HepG2 (cell line): ENCODE results near the gene BABAM1. TPM values are rescaled to one million over a fixed set of nuclear protein-coding genes. Genes with fewer than 3 reads are reported as not detected.

ENCODE experiments used
- ATF5 ChIP-seq: sonication (generic); formaldehyde crosslinking; IDR thresholded peaks from 2 replicates; pipeline ENCODE4 v1.4.0; 2020; ENCODE audit warnings: mild to moderate bottlenecking, low read depth, missing genetic modification reagents
- BORCS8-MEF2B ChIP-seq: sonication (generic); formaldehyde crosslinking; IDR thresholded peaks from 2 replicates; pipeline ENCODE4 v1.8.0; 2022; ENCODE audit warnings: mild to moderate bottlenecking, missing genetic modification reagents
- ETV5 ChIP-seq: IDR thresholded peaks from 2 replicates; pipeline ENCODE4 v1.6.1; 2018; ENCODE audit warnings: missing biosample characterization, missing genetic modification reagents, inconsistent platforms, borderline replicate concordance
- FUBP1 ChIP-seq: sonication (generic); formaldehyde crosslinking; IDR thresholded peaks from 2 replicates; pipeline ENCODE4 v1.5.1; 2020; ENCODE audit warnings: missing genetic modification reagents, mild to moderate bottlenecking, borderline replicate concordance
- HDAC6 ChIP-seq: fragments of 200-600 bp; sonication (generic); IDR thresholded peaks from 2 replicates; pipeline ENCODE4 v1.7.0; 2017; ENCODE audit warnings: mild to moderate bottlenecking, antibody characterized with exemption, low read length, low read depth
- HOXD1 ChIP-seq: sonication (generic); formaldehyde crosslinking; IDR thresholded peaks from 2 replicates; pipeline ENCODE4 v1.5.0; 2020; ENCODE audit warnings: missing genetic modification reagents
- MLX ChIP-seq: IDR thresholded peaks from 2 replicates; pipeline ENCODE4 v1.6.1; 2016
- NCOA2 ChIP-seq: sonication (generic); formaldehyde crosslinking; IDR thresholded peaks from 2 replicates; pipeline ENCODE4 v1.8.0; 2022; ENCODE audit warnings: inconsistent platforms
- NFAT5 ChIP-seq: sonication (generic); formaldehyde crosslinking; IDR thresholded peaks from 2 replicates; pipeline ENCODE4 v1.4.0; 2020; ENCODE audit warnings: missing genetic modification reagents
- SRSF4 ChIP-seq: fragments of 200-400 bp; formaldehyde crosslinking; IDR thresholded peaks from one replicate; pipeline ENCODE4 v1.6.1; 2018; ENCODE audit warnings: mild to moderate bottlenecking, low read depth, low read length, moderate library complexity; ENCODE audit not compliant: poor library complexity, severe bottlenecking
- ZBTB46 ChIP-seq: sonication (generic); formaldehyde crosslinking; IDR thresholded peaks from 2 replicates; pipeline ENCODE4 v1.4.0; 2020; ENCODE audit warnings: mild to moderate bottlenecking, missing genetic modification reagents, borderline replicate concordance
- ZKSCAN8 ChIP-seq: IDR thresholded peaks from 2 replicates; pipeline ENCODE4 v1.6.1; 2016; ENCODE audit warnings: borderline replicate concordance, missing genetic modification reagents, missing compliant biosample characterization
- ZNF382 ChIP-seq: sonication (generic); formaldehyde crosslinking; IDR thresholded peaks from 2 replicates; pipeline ENCODE4 v1.5.0; 2020; ENCODE audit warnings: missing genetic modification reagents, mild to moderate bottlenecking, borderline replicate concordance
- ZNF530 ChIP-seq: sonication (generic); formaldehyde crosslinking; IDR thresholded peaks from 2 replicates; pipeline ENCODE4 v1.5.0; 2020; ENCODE audit warnings: low read depth, mild to moderate bottlenecking, missing genetic modification reagents
- ZNF549 ChIP-seq: sonication (generic); formaldehyde crosslinking; IDR thresholded peaks from 2 replicates; pipeline ENCODE4 v1.5.0; 2020; ENCODE audit warnings: missing genetic modification reagents
- ZNF746 ChIP-seq: sonication (generic); formaldehyde crosslinking; IDR thresholded peaks from 2 replicates; pipeline ENCODE4 v1.8.0; 2022; ENCODE audit warnings: mild to moderate bottlenecking, missing genetic modification reagents
- polyA plus RNA-seq, 8 experiments: library from polyadenylated mRNA; depleted of rRNA in 3 of 8; stranded (reverse) in 7 of 8; unstranded in 1 of 8; fragments of >200 nt; fragmentation: Illumina TruSeq in 4 of 8; extraction: Trizol in 4 of 8; gene quantifications; 2 replicates each; pipeline versions ENCODE4 v1.2.1 to v1.2.3, GENCODE V29; 2011 to 2016; ENCODE audit warnings: low read depth in 4 of 8, missing spikeins in 1 of 8, mixed read lengths in 1 of 8; ENCODE audit not compliant: insufficient read depth in 1 of 8
- total RNA-seq, 5 experiments: library from RNA; depleted of rRNA; stranded (reverse); fragments of >200 nt; fragmentation: Illumina TruSeq; extraction: Trizol; gene quantifications; 2 replicates each; pipeline ENCODE4 v1.2.3, GENCODE V29; 2016; ENCODE audit warnings: low read depth in 1 of 5

The BABAM1 gene
- total and polyA plus RNA-seq, 2 of the 13 experiments (the other 11 are each of a cell fraction or from before 2014, with no cell fraction given), result 70.0 to 82.0 TPM

- TF ChIP-seq HDAC6, result no peak
- no peak for TF ChIP-seq NFAT5 (CRISPR knock-in tag)
- TF ChIP-seq ZBTB46 (CRISPR knock-in tag), result no peak
- no peak for TF ChIP-seq ZNF549 (CRISPR knock-in tag)
- peak; percentile 50 for TF ChIP-seq HOXD1
- no peak for TF ChIP-seq ATF5
- no peak for TF ChIP-seq SRSF4
- TF ChIP-seq NCOA2 (CRISPR knock-in tag), result peak; percentile 17; the same call in 1 of the 2 replicates
- TF ChIP-seq BORCS8-MEF2B (CRISPR knock-in tag), result peak; percentile 56
- TF ChIP-seq ZKSCAN8 (CRISPR knock-in tag), result peak; percentile 80; the same call in 1 of the 2 replicates
- 0 out of 2 replicates have a peak, but pooled peaks have one; percentile 27 for TF ChIP-seq ZNF746 (CRISPR knock-in tag)
- no peak for TF ChIP-seq FUBP1 (CRISPR knock-in tag)
- TF ChIP-seq ZNF382 (CRISPR knock-in tag), result no peak
- peak; percentile 71 for TF ChIP-seq ETV5
- TF ChIP-seq MLX (CRISPR knock-in tag), result no peak
- no peak for TF ChIP-seq ZNF530 (CRISPR knock-in tag)
Measured at GRCh38 chr19:17226002-17226933, 41.0 kb upstream of the BABAM1 start, which contains the start of gene OCEL1 (continued).
